SK-N-SH treated with all-trans-retinoic acid at 6 μM for 48 hours (cell line): ENCODE measurements around the gene R3HDM4.

ENCODE experiments used
- ATAC-seq: fragments of 200-7000 bp; cut with Tn5 transposase; 3 replicates; pipeline ENCODE4 v1.9.1; 2020; ENCODE audit warnings: mild to moderate bottlenecking, moderate library complexity
- ARNTL ChIP-seq: fragments of 450-650 bp; formaldehyde crosslinking; IDR thresholded peaks from 2 replicates; pipeline ENCODE4 v1.5.0; 2020; ENCODE audit warnings: low read depth, mild to moderate bottlenecking, moderate library complexity, borderline replicate concordance
- BACH2 ChIP-seq: fragments of 250-450 bp; sonication (Bioruptor Pico); IDR thresholded peaks from 2 replicates; pipeline ENCODE4 v1.9.0; 2021; ENCODE audit warnings: mild to moderate bottlenecking, borderline replicate concordance
- CSDC2 ChIP-seq: fragments of 250-450 bp; sonication (Bioruptor Pico); IDR thresholded peaks from 2 replicates; pipeline ENCODE4 v1.5.0; 2020; ENCODE audit warnings: mild to moderate bottlenecking, moderate library complexity
- ESRRG ChIP-seq: fragments of 250-450 bp; sonication (Bioruptor Pico); IDR thresholded peaks from 2 replicates; pipeline ENCODE4 v1.6.1; 2021; ENCODE audit warnings: mild to moderate bottlenecking
- ISL1 ChIP-seq: fragments of 250-450 bp; sonication (Bioruptor Pico); IDR thresholded peaks from 2 replicates; pipeline ENCODE4 v2.1.2; 2022; ENCODE audit warnings: mild to moderate bottlenecking, moderate library complexity
- PPARA ChIP-seq: fragments of 250-450 bp; sonication (Bioruptor Pico); IDR thresholded peaks from 2 replicates; pipeline ENCODE4 v1.5.0; 2020; ENCODE audit warnings: mild to moderate bottlenecking, borderline replicate concordance
- RARB ChIP-seq: fragments of 250-450 bp; sonication (Bioruptor Pico); IDR thresholded peaks from 2 replicates; pipeline ENCODE4 v1.8.0; 2021; ENCODE audit warnings: mild to moderate bottlenecking, moderate library complexity
- SNAI2 ChIP-seq: fragments of 250-450 bp; sonication (Bioruptor Pico); IDR thresholded peaks from 2 replicates; pipeline ENCODE4 v1.5.0; 2020; ENCODE audit warnings: mild to moderate bottlenecking, moderate library complexity
- TCF4 ChIP-seq: fragments of 250-450 bp; sonication (Bioruptor Pico); IDR thresholded peaks from 2 replicates; pipeline ENCODE4 v1.8.0; 2021; ENCODE audit warnings: mild to moderate bottlenecking, moderate library complexity, borderline replicate concordance
- TOX ChIP-seq: fragments of 250-450 bp; sonication (Bioruptor Pico); IDR thresholded peaks from 2 replicates; pipeline ENCODE4 v1.8.0; 2021; ENCODE audit warnings: mild to moderate bottlenecking, moderate library complexity, borderline replicate concordance
- ZFP30 ChIP-seq: fragments of 450-650 bp; formaldehyde crosslinking; IDR thresholded peaks from 2 replicates; pipeline ENCODE4 v1.5.0; 2022; ENCODE audit warnings: mild to moderate bottlenecking, moderate library complexity
- ZNF70 ChIP-seq: fragments of 450-650 bp; formaldehyde crosslinking; IDR thresholded peaks from 2 replicates; pipeline ENCODE4 v1.5.0; 2020; ENCODE audit warnings: mild to moderate bottlenecking, moderate library complexity
- ZNF8 ChIP-seq: fragments of 450-650 bp; formaldehyde crosslinking; IDR thresholded peaks from 2 replicates; pipeline ENCODE4 v1.5.0; 2020; ENCODE audit warnings: mild to moderate bottlenecking, moderate library complexity
- TF ChIP-seq, protein P1 (sequence below): fragments of 250-450 bp; sonication (Bioruptor Pico); IDR thresholded peaks from 2 replicates; pipeline ENCODE4 v1.5.1; 2020; ENCODE audit warnings: low read depth, mild to moderate bottlenecking, moderate library complexity
- TF ChIP-seq, protein P2 (sequence below): fragments of 250-450 bp; sonication (Bioruptor Pico); IDR thresholded peaks from 2 replicates; pipeline ENCODE4 v1.8.0; 2021; ENCODE audit warnings: low read depth, mild to moderate bottlenecking, moderate library complexity, borderline replicate concordance
- TF ChIP-seq, protein P3 (sequence below): fragments of 250-450 bp; sonication (Bioruptor Pico); IDR thresholded peaks from 2 replicates; pipeline ENCODE4 v1.5.0; 2020; ENCODE audit warnings: mild to moderate bottlenecking, moderate library complexity
- TF ChIP-seq, protein P4 (sequence below): fragments of 250-450 bp; sonication (Bioruptor Pico); IDR thresholded peaks from 2 replicates; pipeline ENCODE4 v1.8.0; 2020; ENCODE audit warnings: mild to moderate bottlenecking, moderate library complexity, borderline replicate concordance
- TF ChIP-seq, protein P5 (sequence below): fragments of 250-450 bp; sonication (Bioruptor Pico); IDR thresholded peaks from 2 replicates; pipeline ENCODE4 v1.5.1; 2021; ENCODE audit warnings: mild to moderate bottlenecking, moderate library complexity

R3HDM4 gene

DNA sequence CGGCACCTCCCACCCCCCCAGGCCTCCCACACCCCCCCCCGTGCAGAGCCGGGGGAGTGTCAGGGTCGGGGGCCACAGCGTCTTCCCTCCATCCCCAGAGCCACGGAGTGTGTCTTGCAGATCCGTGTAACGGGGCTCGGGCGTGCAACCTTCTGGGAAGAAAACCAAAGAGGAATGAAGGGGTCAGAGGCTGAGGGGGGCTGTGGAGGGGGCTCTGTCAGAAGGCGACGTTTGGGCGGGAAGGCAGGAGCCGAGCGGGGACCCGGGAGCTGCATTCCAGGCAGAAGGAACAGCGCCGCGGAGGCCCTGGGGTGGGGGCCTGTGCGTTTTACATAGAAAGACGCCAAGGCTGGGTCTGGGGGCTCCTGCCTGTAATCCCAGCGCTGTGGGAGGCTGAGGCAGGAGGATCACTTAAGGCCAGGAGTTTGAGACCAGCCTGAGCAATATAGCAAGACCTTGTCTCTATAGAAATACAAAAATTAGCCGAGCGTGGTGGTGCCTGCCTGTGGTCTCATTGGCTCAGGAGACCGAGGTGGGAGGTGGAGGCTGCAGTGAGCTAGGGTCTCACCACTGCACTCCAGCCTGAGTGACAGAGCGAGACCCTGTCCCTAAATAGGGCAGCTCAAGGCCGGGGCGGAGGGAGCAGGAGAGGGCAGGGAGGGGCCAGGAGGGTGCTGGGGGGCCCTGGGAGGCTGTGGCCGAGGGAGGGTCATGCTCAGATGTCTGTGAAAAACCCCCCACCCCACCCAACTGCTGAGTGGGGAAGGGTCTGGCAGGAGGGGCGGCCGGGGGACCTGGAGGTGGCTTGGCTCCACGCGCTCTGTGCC lies 40.6 kb upstream of the R3HDM4 start:
- no peak for ATAC-seq
- TF ChIP-seq, protein P1, sequence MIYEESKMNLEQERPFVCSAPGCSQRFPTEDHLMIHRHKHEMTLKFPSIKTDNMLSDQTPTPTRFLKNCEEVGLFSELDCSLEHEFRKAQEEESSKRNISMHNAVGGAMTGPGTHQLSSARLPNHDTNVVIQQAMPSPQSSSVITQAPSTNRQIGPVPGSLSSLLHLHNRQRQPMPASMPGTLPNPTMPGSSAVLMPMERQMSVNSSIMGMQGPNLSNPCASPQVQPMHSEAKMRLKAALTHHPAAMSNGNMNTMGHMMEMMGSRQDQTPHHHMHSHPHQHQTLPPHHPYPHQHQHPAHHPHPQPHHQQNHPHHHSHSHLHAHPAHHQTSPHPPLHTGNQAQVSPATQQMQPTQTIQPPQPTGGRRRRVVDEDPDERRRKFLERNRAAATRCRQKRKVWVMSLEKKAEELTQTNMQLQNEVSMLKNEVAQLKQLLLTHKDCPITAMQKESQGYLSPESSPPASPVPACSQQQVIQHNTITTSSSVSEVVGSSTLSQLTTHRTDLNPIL (CRISPR knock-in tag): no peak
- TF ChIP-seq, protein P2, sequence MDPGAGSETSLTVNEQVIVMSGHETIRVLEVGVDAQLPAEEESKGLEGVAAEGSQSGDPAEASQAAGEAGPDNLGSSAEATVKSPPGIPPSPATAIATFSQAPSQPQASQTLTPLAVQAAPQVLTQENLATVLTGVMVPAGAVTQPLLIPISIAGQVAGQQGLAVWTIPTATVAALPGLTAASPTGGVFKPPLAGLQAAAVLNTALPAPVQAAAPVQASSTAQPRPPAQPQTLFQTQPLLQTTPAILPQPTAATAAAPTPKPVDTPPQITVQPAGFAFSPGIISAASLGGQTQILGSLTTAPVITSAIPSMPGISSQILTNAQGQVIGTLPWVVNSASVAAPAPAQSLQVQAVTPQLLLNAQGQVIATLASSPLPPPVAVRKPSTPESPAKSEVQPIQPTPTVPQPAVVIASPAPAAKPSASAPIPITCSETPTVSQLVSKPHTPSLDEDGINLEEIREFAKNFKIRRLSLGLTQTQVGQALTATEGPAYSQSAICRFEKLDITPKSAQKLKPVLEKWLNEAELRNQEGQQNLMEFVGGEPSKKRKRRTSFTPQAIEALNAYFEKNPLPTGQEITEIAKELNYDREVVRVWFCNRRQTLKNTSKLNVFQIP (CRISPR knock-in tag): no peak
- TF ChIP-seq CSDC2 (CRISPR knock-in tag) (no peak), ESRRG (CRISPR knock-in tag) (no peak), SNAI2 (CRISPR knock-in tag) (no peak), TCF4 (CRISPR knock-in tag) (no peak), PPARA (CRISPR knock-in tag) (no peak), BACH2 (CRISPR knock-in tag) (no peak), ZNF8 (no peak), ZFP30 (CRISPR knock-in tag) (no peak), ZNF70 (no peak), ISL1 (CRISPR knock-in tag) (no peak), ARNTL (CRISPR knock-in tag) (no peak), RARB (CRISPR knock-in tag) (no peak), TOX (no peak)
- TF ChIP-seq, protein P3, sequence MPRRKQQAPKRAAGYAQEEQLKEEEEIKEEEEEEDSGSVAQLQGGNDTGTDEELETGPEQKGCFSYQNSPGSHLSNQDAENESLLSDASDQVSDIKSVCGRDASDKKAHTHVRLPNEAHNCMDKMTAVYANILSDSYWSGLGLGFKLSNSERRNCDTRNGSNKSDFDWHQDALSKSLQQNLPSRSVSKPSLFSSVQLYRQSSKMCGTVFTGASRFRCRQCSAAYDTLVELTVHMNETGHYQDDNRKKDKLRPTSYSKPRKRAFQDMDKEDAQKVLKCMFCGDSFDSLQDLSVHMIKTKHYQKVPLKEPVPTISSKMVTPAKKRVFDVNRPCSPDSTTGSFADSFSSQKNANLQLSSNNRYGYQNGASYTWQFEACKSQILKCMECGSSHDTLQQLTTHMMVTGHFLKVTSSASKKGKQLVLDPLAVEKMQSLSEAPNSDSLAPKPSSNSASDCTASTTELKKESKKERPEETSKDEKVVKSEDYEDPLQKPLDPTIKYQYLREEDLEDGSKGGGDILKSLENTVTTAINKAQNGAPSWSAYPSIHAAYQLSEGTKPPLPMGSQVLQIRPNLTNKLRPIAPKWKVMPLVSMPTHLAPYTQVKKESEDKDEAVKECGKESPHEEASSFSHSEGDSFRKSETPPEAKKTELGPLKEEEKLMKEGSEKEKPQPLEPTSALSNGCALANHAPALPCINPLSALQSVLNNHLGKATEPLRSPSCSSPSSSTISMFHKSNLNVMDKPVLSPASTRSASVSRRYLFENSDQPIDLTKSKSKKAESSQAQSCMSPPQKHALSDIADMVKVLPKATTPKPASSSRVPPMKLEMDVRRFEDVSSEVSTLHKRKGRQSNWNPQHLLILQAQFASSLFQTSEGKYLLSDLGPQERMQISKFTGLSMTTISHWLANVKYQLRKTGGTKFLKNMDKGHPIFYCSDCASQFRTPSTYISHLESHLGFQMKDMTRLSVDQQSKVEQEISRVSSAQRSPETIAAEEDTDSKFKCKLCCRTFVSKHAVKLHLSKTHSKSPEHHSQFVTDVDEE (CRISPR knock-in tag): no peak
- TF ChIP-seq, protein P4, sequence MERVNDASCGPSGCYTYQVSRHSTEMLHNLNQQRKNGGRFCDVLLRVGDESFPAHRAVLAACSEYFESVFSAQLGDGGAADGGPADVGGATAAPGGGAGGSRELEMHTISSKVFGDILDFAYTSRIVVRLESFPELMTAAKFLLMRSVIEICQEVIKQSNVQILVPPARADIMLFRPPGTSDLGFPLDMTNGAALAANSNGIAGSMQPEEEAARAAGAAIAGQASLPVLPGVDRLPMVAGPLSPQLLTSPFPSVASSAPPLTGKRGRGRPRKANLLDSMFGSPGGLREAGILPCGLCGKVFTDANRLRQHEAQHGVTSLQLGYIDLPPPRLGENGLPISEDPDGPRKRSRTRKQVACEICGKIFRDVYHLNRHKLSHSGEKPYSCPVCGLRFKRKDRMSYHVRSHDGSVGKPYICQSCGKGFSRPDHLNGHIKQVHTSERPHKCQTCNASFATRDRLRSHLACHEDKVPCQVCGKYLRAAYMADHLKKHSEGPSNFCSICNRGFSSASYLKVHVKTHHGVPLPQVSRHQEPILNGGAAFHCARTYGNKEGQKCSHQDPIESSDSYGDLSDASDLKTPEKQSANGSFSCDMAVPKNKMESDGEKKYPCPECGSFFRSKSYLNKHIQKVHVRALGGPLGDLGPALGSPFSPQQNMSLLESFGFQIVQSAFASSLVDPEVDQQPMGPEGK: no peak
- TF ChIP-seq, protein P5, sequence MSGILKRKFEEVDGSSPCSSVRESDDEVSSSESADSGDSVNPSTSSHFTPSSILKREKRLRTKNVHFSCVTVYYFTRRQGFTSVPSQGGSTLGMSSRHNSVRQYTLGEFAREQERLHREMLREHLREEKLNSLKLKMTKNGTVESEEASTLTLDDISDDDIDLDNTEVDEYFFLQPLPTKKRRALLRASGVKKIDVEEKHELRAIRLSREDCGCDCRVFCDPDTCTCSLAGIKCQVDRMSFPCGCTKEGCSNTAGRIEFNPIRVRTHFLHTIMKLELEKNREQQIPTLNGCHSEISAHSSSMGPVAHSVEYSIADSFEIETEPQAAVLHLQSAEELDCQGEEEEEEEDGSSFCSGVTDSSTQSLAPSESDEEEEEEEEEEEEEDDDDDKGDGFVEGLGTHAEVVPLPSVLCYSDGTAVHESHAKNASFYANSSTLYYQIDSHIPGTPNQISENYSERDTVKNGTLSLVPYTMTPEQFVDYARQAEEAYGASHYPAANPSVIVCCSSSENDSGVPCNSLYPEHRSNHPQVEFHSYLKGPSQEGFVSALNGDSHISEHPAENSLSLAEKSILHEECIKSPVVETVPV (CRISPR knock-in tag): no peak
- TF ChIP-seq, all 23 proteins: peak for 0

DNA sequence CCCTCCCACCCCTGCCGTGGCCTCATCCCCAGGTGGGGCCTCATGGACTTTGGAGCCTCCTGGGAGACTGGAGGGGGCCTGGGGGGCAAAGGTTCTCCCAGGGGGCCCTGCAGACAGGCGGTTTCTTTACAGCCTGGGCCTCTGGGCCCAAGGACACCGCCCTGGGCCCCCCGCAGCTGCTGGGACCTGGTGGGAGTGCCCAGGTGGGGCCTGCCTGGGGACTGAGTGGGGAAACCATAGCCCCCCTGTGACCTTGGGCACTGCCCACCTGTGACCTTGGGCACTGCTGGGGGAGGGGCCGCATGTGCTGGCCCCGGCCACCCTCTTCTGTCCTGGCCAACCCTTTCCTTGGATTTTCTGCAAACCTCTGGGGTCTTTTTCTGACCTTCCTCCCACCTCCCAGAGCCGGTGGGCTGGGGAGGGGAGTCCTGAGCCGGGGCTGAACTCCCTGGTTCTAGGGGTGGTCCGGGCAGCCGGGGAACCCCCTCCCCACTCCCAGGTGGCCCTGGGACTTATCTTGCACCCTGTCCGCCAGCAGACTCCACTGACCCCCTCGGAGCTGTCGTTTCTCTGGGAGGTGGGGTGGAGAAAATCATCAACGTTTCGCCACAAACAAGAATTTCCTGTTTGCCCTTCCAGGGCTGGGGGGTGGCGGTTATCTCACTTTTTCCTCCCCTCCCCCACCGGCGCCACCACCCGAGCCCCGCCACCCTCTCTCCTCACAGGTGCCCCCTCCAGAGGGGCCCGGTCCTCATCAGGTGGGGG lies 39.8 kb upstream of the R3HDM4 start:
- TF ChIP-seq, protein P3 (CRISPR knock-in tag): no peak
- TF ChIP-seq, protein P5 (CRISPR knock-in tag): no peak
- TF ChIP-seq, protein P4: no peak
- TF ChIP-seq PPARA (CRISPR knock-in tag): no peak
- ATAC-seq: no peak
